T-helper 2 cell treated with Interferon-gamma antibody and Interleukin-4, amounts not matched to agents 5 μg/mL and 100 μg/mL, for 36 hours (primary cell): ENCODE measurements around the gene LSP1.

ENCODE experiments used
- DNase-seq: peaks from one replicate; pipeline ENCODE4 v3.0.0; 2021; ENCODE audit warnings: low spot score
- H3K27ac Mint-ChIP-seq: one replicate; pipeline ENCODE4 v1.8.0; 2021; ENCODE audit warnings: mild to moderate bottlenecking, mixed read lengths
- H3K27me3 Mint-ChIP-seq: one replicate; pipeline ENCODE4 v1.8.0; 2021; ENCODE audit warnings: low read depth, mixed read lengths
- H3K36me3 Mint-ChIP-seq: one replicate; pipeline ENCODE4 v1.8.0; 2021; ENCODE audit warnings: low read depth, mixed read lengths
- H3K4me1 Mint-ChIP-seq: one replicate; pipeline ENCODE4 v1.8.0; 2021; ENCODE audit warnings: low read depth, mixed read lengths
- H3K4me3 Mint-ChIP-seq: one replicate; pipeline ENCODE4 v1.8.0; 2022; ENCODE audit warnings: mild to moderate bottlenecking, moderate library complexity, mixed read lengths
- H3K9me3 Mint-ChIP-seq: one replicate; pipeline ENCODE4 v1.8.0; 2021; ENCODE audit warnings: mixed read lengths

The LSP1 gene

GRCh38 chr11:1845561-1846452 lies 7.1 kb upstream of the LSP1 start:
- H3K27ac Mint-ChIP-seq: peak overlapping the region; percentile 86

GRCh38 chr11:1846453-1846932 lies 6.4 kb upstream of the LSP1 start:
- peak overlapping the region; percentile 74 for H3K27ac Mint-ChIP-seq
- H3K9me3 Mint-ChIP-seq: no peaks in the 10 kb centered on the region
- H3K36me3 Mint-ChIP-seq: no peaks in the 10 kb centered on the region
- H3K4me1 Mint-ChIP-seq: peaks cover 48% of the 10 kb centered on the region
- DNase-seq: no peak
- H3K4me3 Mint-ChIP-seq: no peak overlapping the region
- H3K27me3 Mint-ChIP-seq: no peaks in the 10 kb centered on the region

More at GRCh38 chr11:1845561-1846452, 7.1 kb upstream of the LSP1 start:
- peaks cover 44% of the 10 kb centered on the region for H3K4me1 Mint-ChIP-seq
- H3K27me3 Mint-ChIP-seq: no peaks in the 10 kb centered on the region
- H3K4me3 Mint-ChIP-seq: peak overlapping the region; percentile 75
- no peaks in the 10 kb centered on the region for H3K36me3 Mint-ChIP-seq
- no peaks in the 10 kb centered on the region for H3K9me3 Mint-ChIP-seq
- DNase-seq: no peak

GRCh38 chr11:1847006-1847735 lies 5.7 kb upstream of the LSP1 start:
- Mint-ChIP-seq H3K4me1 (peaks cover 51% of the 10 kb centered on the region), H3K27ac (peak overlapping the region; percentile 77), H3K9me3 (no peaks in the 10 kb centered on the region), H3K27me3 (no peaks in the 10 kb centered on the region), H3K4me3 (no peak overlapping the region), H3K36me3 (no peaks in the 10 kb centered on the region)
- DNase-seq: no peak

- Mint-ChIP-seq H3K36me3 (peaks cover 3% of the 10 kb centered on the region), H3K4me1 (peaks cover 60% of the 10 kb centered on the region), H3K27me3 (no peaks in the 10 kb centered on the region), H3K4me3 (no peak overlapping the region), H3K27ac (peak overlapping the region; percentile 77), H3K9me3 (no peaks in the 10 kb centered on the region)
- no peak for DNase-seq
Observed at GRCh38 chr11:1847926-1848639, 4.8 kb upstream of the LSP1 start.

GRCh38 chr11:1848640-1849430 lies 4.0 kb upstream of the LSP1 start:
- Mint-ChIP-seq H3K4me1 (peaks cover 54% of the 10 kb centered on the region), H3K27ac (peak overlapping the region; percentile 71), H3K4me3 (no peak overlapping the region), H3K36me3 (peaks cover 11% of the 10 kb centered on the region), H3K9me3 (no peaks in the 10 kb centered on the region), H3K27me3 (no peaks in the 10 kb centered on the region)
- DNase-seq: no peak

GRCh38 chr11:1851468-1852180 lies 1.3 kb upstream of the LSP1 start:
- Mint-ChIP-seq H3K4me1 (peaks cover 36% of the 10 kb centered on the region), H3K4me3 (peak overlapping the region; percentile 98), H3K36me3 (peaks cover 18% of the 10 kb centered on the region), H3K9me3 (no peaks in the 10 kb centered on the region), H3K27me3 (no peaks in the 10 kb centered on the region), H3K27ac (peak overlapping the region; percentile 92)
- DNase-seq: no peak

- no peak for DNase-seq
- Mint-ChIP-seq H3K36me3 (peaks cover 18% of the 10 kb centered on the region), H3K4me3 (peak overlapping the region; percentile 98), H3K4me1 (peaks cover 33% of the 10 kb centered on the region), H3K27me3 (no peaks in the 10 kb centered on the region), H3K9me3 (no peaks in the 10 kb centered on the region), H3K27ac (peak overlapping the region; percentile 92)
Observed at GRCh38 chr11:1852271-1852876, 510 bp upstream of the LSP1 start.

GRCh38 chr11:1853376-1854131 lies 670 bp downstream of the LSP1 start:
- Mint-ChIP-seq H3K27me3 (no peaks in the 10 kb centered on the region), H3K9me3 (no peaks in the 10 kb centered on the region), H3K4me3 (peak overlapping the region; percentile 98), H3K27ac (peak overlapping the region; percentile 92), H3K36me3 (peaks cover 18% of the 10 kb centered on the region), H3K4me1 (peaks cover 27% of the 10 kb centered on the region)
- DNase-seq: no peak

- Mint-ChIP-seq H3K4me1 (peaks cover 27% of the 10 kb centered on the region), H3K4me3 (peak overlapping the region; percentile 98), H3K36me3 (peaks cover 19% of the 10 kb centered on the region), H3K27me3 (no peaks in the 10 kb centered on the region), H3K27ac (peak overlapping the region; percentile 92), H3K9me3 (no peaks in the 10 kb centered on the region)
- peak; percentile 49 for DNase-seq
Observed at GRCh38 chr11:1854132-1854948, 1.5 kb downstream of the LSP1 start.

- peak overlapping the region; percentile 98 for H3K4me3 Mint-ChIP-seq
- no peaks in the 10 kb centered on the region for H3K9me3 Mint-ChIP-seq
- H3K4me1 Mint-ChIP-seq: peaks cover 21% of the 10 kb centered on the region
- peak; percentile 78 for DNase-seq
- H3K27me3 Mint-ChIP-seq: no peaks in the 10 kb centered on the region
- peaks cover 21% of the 10 kb centered on the region for H3K36me3 Mint-ChIP-seq
- no peak overlapping the region for H3K27ac Mint-ChIP-seq
Observed at GRCh38 chr11:1854949-1855885, 2.3 kb downstream of the LSP1 start.
